Breast epithelium (tissue), 4 donors: ENCODE measurements around the gene CFAP20DC. TPM values are rescaled to one million over a fixed set of nuclear protein-coding genes. Genes with fewer than 3 reads are reported as not detected.

Experiments used
- DNase-seq, 2 donors: peaks; one replicate each; pipeline ENCODE4 v3.0.0-alpha.2; 2019; ENCODE audit warnings: low spot score in 2 of 2
- H3K27ac ChIP-seq, 2 donors: fragments of 200-600 bp; sonication (generic) in 1 of 2; one replicate each; pipeline ENCODE4 v1.5.1; 2016 to 2019; ENCODE audit warnings: mild to moderate bottlenecking in 1 of 2
- H3K27me3 ChIP-seq, 2 donors: fragments of 200-600 bp; sonication (generic) in 1 of 2; one replicate each; pipeline versions ENCODE4 v1.5.1 to v1.6.0; 2017 to 2019; ENCODE audit warnings: control low read depth in 1 of 2, mild to moderate bottlenecking in 1 of 2
- H3K36me3 ChIP-seq: fragments of 200-600 bp; one replicate; pipeline ENCODE4 v1.5.1; 2019
- H3K4me1 ChIP-seq, 2 donors: fragments of 200-600 bp; sonication (generic); one replicate each; pipeline ENCODE4 v1.5.1; 2016 to 2019; ENCODE audit warnings: control low read depth in 1 of 2
- H3K4me3 ChIP-seq, 3 donors: fragments of 200-600 bp; sonication (generic); 1 replicate in 2 of 3; 2 replicates in 1 of 3; pipeline ENCODE4 v1.5.1; 2016 to 2019; ENCODE audit warnings: mild to moderate bottlenecking in 3 of 3, moderate library complexity in 2 of 3
- H3K9me3 ChIP-seq, 2 donors: fragments of 200-600 bp; sonication (generic) in 1 of 2; one replicate each; pipeline ENCODE4 v1.5.1; 2016 to 2019; ENCODE audit warnings: control low read depth in 1 of 2
- CTCF ChIP-seq, 3 donors: fragments of 450-650 bp; IDR thresholded peaks; one replicate each; pipeline ENCODE4 v1.5.1; 2016 to 2017; ENCODE audit warnings: antibody characterized with exemption in 3 of 3, mild to moderate bottlenecking in 3 of 3, moderate library complexity in 3 of 3
- POLR2A ChIP-seq: fragments of 450-650 bp; IDR thresholded peaks from one replicate; pipeline ENCODE4 v1.6.1; 2016; ENCODE audit warnings: antibody characterized with exemption, mild to moderate bottlenecking, moderate library complexity
- POLR2AphosphoS5 ChIP-seq, 3 donors: sonication (generic); formaldehyde crosslinking; IDR thresholded peaks; one replicate each; pipeline ENCODE4 v1.6.1; 2017; ENCODE audit warnings: antibody characterized with exemption in 3 of 3
- intact Hi-C: fragments of 100-400 bp; cut with DNase I; formaldehyde crosslinking; loops from one replicate; pipeline ENCODE4 v1.15.1; 2023; ENCODE audit warnings: low total_unique reads
- total RNA-seq, 3 donors: library from RNA; depleted of rRNA; stranded (reverse); fragments of >200 nt; gene quantifications; one replicate each; pipeline ENCODE4 v1.1.0, GENCODE V29; 2016

Gene CFAP20DC
- total RNA-seq, 3 donors from 2014 or later: 0.44 to 3.3 (median 2.4) TPM

- Histone ChIP-seq H3K27me3 (no peaks in the 10 kb centered on the region), H3K4me3 (no peak overlapping the region), H3K27ac (no peak overlapping the region), H3K36me3 (no peaks in the 10 kb centered on the region), H3K9me3 (peaks cover 0 to 5% of the 10 kb centered on the region in 2 donors), H3K4me1 (no peaks in the 10 kb centered on the region)
- no peak for DNase-seq
- TF ChIP-seq POLR2A (no peak), POLR2AphosphoS5 (IDR thresholded peaks at IDR 0.05) (no peak), CTCF (IDR thresholded peaks at IDR 0.05) (no peak)
- intact Hi-C loops: no loop called here
These were observed 32.8 kb downstream of the CFAP20DC start for GRCh38 chr3:59016930-59017616.

- no peak for TF ChIP-seq POLR2AphosphoS5 (IDR thresholded peaks at IDR 0.05)
- no peak for TF ChIP-seq CTCF (IDR thresholded peaks at IDR 0.05)
- no peak for TF ChIP-seq POLR2A
- no peak overlapping the region for H3K27ac ChIP-seq
These were observed 36.2 kb downstream of the CFAP20DC start for GRCh38 chr3:59013611-59014010.

GRCh38 chr3:59006634-59007517, 42.9 kb downstream of the CFAP20DC start:
- intact Hi-C loops: no loop called here

More at GRCh38 chr3:59013611-59014010, 36.2 kb downstream of the CFAP20DC start:
- peaks cover 0 to 5% of the 10 kb centered on the region in 2 donors for H3K9me3 ChIP-seq
- no peaks in the 10 kb centered on the region for H3K36me3 ChIP-seq
- no peaks in the 10 kb centered on the region for H3K27me3 ChIP-seq
- DNase-seq: no peak
- no peak overlapping the region for H3K4me3 ChIP-seq
- intact Hi-C loops: no loop called here
- H3K4me1 ChIP-seq: no peaks in the 10 kb centered on the region

GRCh38 chr3:59001675-59002074, 48.1 kb downstream of the CFAP20DC start:
- TF ChIP-seq POLR2AphosphoS5 (IDR thresholded peaks at IDR 0.05) (no peak), CTCF (IDR thresholded peaks at IDR 0.05) (no peak), POLR2A (no peak)
- no peak for DNase-seq

More at GRCh38 chr3:59006634-59007517, 42.9 kb downstream of the CFAP20DC start:
- Histone ChIP-seq H3K36me3 (no peaks in the 10 kb centered on the region), H3K9me3 (no peaks in the 10 kb centered on the region), H3K27me3 (no peaks in the 10 kb centered on the region), H3K4me3 (no peak overlapping the region), H3K27ac (no peak overlapping the region), H3K4me1 (no peaks in the 10 kb centered on the region)
- DNase-seq: no peak
- TF ChIP-seq POLR2A (no peak), CTCF (IDR thresholded peaks at IDR 0.05) (no peak), POLR2AphosphoS5 (IDR thresholded peaks at IDR 0.05) (no peak)

GRCh38 chr3:58999774-59000160, 50.1 kb downstream of the CFAP20DC start:
- Histone ChIP-seq H3K9me3 (no peaks in the 10 kb centered on the region), H3K4me1 (no peaks in the 10 kb centered on the region), H3K36me3 (no peaks in the 10 kb centered on the region), H3K27ac (no peak overlapping the region), H3K4me3 (no peak overlapping the region), H3K27me3 (no peaks in the 10 kb centered on the region)
- intact Hi-C loops: no loop called here
- DNase-seq: no peak
- TF ChIP-seq POLR2A (no peak), CTCF (IDR thresholded peaks at IDR 0.05) (no peak), POLR2AphosphoS5 (IDR thresholded peaks at IDR 0.05) (no peak)

More at GRCh38 chr3:59001675-59002074, 48.1 kb downstream of the CFAP20DC start:
- Histone ChIP-seq H3K36me3 (no peaks in the 10 kb centered on the region), H3K4me1 (no peaks in the 10 kb centered on the region), H3K9me3 (no peaks in the 10 kb centered on the region), H3K4me3 (no peak overlapping the region), H3K27me3 (no peaks in the 10 kb centered on the region), H3K27ac (no peak overlapping the region)
- intact Hi-C loops: no loop called here
